HUES6 (cell line): ENCODE data around the gene DPEP2.

Experiments used
- H3K27ac ChIP-seq: 2 replicates; pipeline ENCODE4 v1.7.0; 2013; ENCODE audit warnings: low read depth, mild to moderate bottlenecking, low read length, inconsistent platforms
- H3K27me3 ChIP-seq: 2 replicates; pipeline ENCODE4 v1.6.1; 2013; ENCODE audit warnings: low read length; ENCODE audit not compliant: control insufficient read depth, insufficient read depth
- H3K36me3 ChIP-seq: 2 replicates; pipeline ENCODE4 v1.6.1; 2013; ENCODE audit warnings: low read length; ENCODE audit not compliant: control insufficient read depth, insufficient read depth
- H3K4me1 ChIP-seq: 2 replicates; pipeline ENCODE4 v1.6.1; 2013; ENCODE audit warnings: low read length; ENCODE audit not compliant: control insufficient read depth, insufficient read depth
- H3K4me3 ChIP-seq: 2 replicates; pipeline ENCODE4 v1.5.1; 2013; ENCODE audit warnings: low read depth, low read length
- H3K9ac ChIP-seq: one replicate; pipeline ENCODE4 v1.6.1; 2013; ENCODE audit warnings: mild to moderate bottlenecking, low read length
- H3K9me3 ChIP-seq: 2 replicates; pipeline ENCODE4 v1.6.1; 2013; ENCODE audit warnings: low read depth, low read length; ENCODE audit not compliant: control insufficient read depth, insufficient read depth

The DPEP2 gene

GRCh38 chr16:67971111-67971510, 28.2 kb downstream of the DPEP2 start:
- H3K36me3 ChIP-seq = no peaks in the 10 kb centered on the region
- H3K4me3 ChIP-seq = no peak overlapping the region
- H3K9ac ChIP-seq = no peak overlapping the region
- no peaks in the 10 kb centered on the region for H3K27me3 ChIP-seq
- H3K4me1 ChIP-seq = peaks cover 17% of the 10 kb centered on the region
- no peaks in the 10 kb centered on the region for H3K9me3 ChIP-seq
- no peak overlapping the region for H3K27ac ChIP-seq

- Histone ChIP-seq H3K9me3 (no peaks in the 10 kb centered on the region), H3K9ac (peak overlapping the region; percentile 60), H3K27ac (no peak overlapping the region), H3K4me3 (peak overlapping the region; percentile 76), H3K4me1 (peaks cover 32% of the 10 kb centered on the region), H3K27me3 (no peaks in the 10 kb centered on the region), H3K36me3 (peaks cover 6% of the 10 kb centered on the region; the same call in 1 of the 2 replicates)
Observed at GRCh38 chr16:67969254-67970039, 29.8 kb downstream of the DPEP2 start.

GRCh38 chr16:67968400-67969253, 30.7 kb downstream of the DPEP2 start, which contains the start of gene SLC12A4:
Gene SLC12A4, minus strand, starts transcription at chr16:67968637. Its CDS starts 84 bp downstream, at chr16:67968553.
- Histone ChIP-seq H3K9me3 (no peaks in the 10 kb centered on the region), H3K27ac (peak within 1 kb of the TSS; percentile 91; the same call in 1 of the 2 replicates), H3K36me3 (peaks cover 8% of the 10 kb centered on the region; the same call in 1 of the 2 replicates), H3K27me3 (no peaks in the 10 kb centered on the region), H3K4me1 (peaks cover 40% of the 10 kb centered on the region), H3K4me3 (peak within 1 kb of the TSS; percentile 76), H3K9ac (peak within 1 kb of the TSS; percentile 93)

- no peaks in the 10 kb centered on the region for H3K27me3 ChIP-seq
- H3K4me1 ChIP-seq = peaks cover 44% of the 10 kb centered on the region
- peak overlapping the region; percentile 76 for H3K4me3 ChIP-seq
- peak overlapping the region; percentile 93 for H3K9ac ChIP-seq
- H3K36me3 ChIP-seq = peaks cover 12% of the 10 kb centered on the region
- no peaks in the 10 kb centered on the region for H3K9me3 ChIP-seq
- peak overlapping the region; percentile 91; the same call in 1 of the 2 replicates for H3K27ac ChIP-seq
Observed at GRCh38 chr16:67967958-67968399, 31.3 kb downstream of the DPEP2 start.

- Histone ChIP-seq H3K36me3 (peaks cover 18% of the 10 kb centered on the region), H3K4me3 (peak overlapping the region; percentile 76), H3K27ac (peak overlapping the region; percentile 91; the same call in 1 of the 2 replicates), H3K4me1 (peaks cover 44% of the 10 kb centered on the region), H3K27me3 (no peaks in the 10 kb centered on the region), H3K9me3 (no peaks in the 10 kb centered on the region), H3K9ac (peak overlapping the region; percentile 93)
Observed at GRCh38 chr16:67967183-67967957, 31.9 kb downstream of the DPEP2 start.

GRCh38 chr16:67966549-67967182, 32.6 kb downstream of the DPEP2 start:
- Histone ChIP-seq H3K27ac (peak overlapping the region; percentile 60), H3K36me3 (peaks cover 26% of the 10 kb centered on the region), H3K9me3 (no peaks in the 10 kb centered on the region), H3K4me1 (peaks cover 44% of the 10 kb centered on the region), H3K27me3 (no peaks in the 10 kb centered on the region), H3K9ac (peak overlapping the region; percentile 93), H3K4me3 (peak overlapping the region; percentile 76)

- H3K27ac ChIP-seq = peak overlapping the region; percentile 60
- peaks cover 33% of the 10 kb centered on the region for H3K36me3 ChIP-seq
- H3K9me3 ChIP-seq = no peaks in the 10 kb centered on the region
- H3K4me3 ChIP-seq = peak overlapping the region; percentile 76
- peak overlapping the region; percentile 74 for H3K9ac ChIP-seq
- peaks cover 44% of the 10 kb centered on the region for H3K4me1 ChIP-seq
- no peaks in the 10 kb centered on the region for H3K27me3 ChIP-seq
Observed at GRCh38 chr16:67965668-67966548, 33.4 kb downstream of the DPEP2 start.

GRCh38 chr16:67964477-67965131, 34.7 kb downstream of the DPEP2 start:
- peaks cover 46% of the 10 kb centered on the region for H3K36me3 ChIP-seq
- no peaks in the 10 kb centered on the region for H3K9me3 ChIP-seq
- H3K4me3 ChIP-seq = peak overlapping the region; percentile 47; the same call in 1 of the 2 replicates
- 0 out of 2 replicates have a peak overlapping the region, but pooled peaks have one; percentile 18 for H3K27ac ChIP-seq
- peaks cover 44% of the 10 kb centered on the region for H3K4me1 ChIP-seq
- H3K27me3 ChIP-seq = no peaks in the 10 kb centered on the region
- H3K9ac ChIP-seq = no peak overlapping the region

- H3K9me3 ChIP-seq = no peaks in the 10 kb centered on the region
- peak overlapping the region; percentile 47 for H3K4me3 ChIP-seq
- H3K4me1 ChIP-seq = peaks cover 40% of the 10 kb centered on the region
- H3K27me3 ChIP-seq = no peaks in the 10 kb centered on the region
- H3K9ac ChIP-seq = peak overlapping the region; percentile 25
- H3K27ac ChIP-seq = 0 out of 2 replicates have a peak overlapping the region, but pooled peaks have one; percentile 18
- H3K36me3 ChIP-seq = peaks cover 54% of the 10 kb centered on the region
Observed at GRCh38 chr16:67963662-67964321, 35.5 kb downstream of the DPEP2 start.
